ENCODE data around the gene SEL1L. TPM values are rescaled to one million over a fixed set of nuclear protein-coding genes. Genes with fewer than 3 reads are reported as not detected.
"Not testable (repeated sequence)": the region's sequence is repeated elsewhere in the genome, so short reads cannot be mapped to it uniquely, and the experiment has no call there.

SEL1L gene
- total and polyA plus RNA-seq, 2 donors = 17.0 to 22.1 TPM

GRCh38 chr14:81462356-81462755 lies 71.3 kb downstream of the SEL1L start:
- H3K4me1 ChIP-seq (ENCODE audit: control insufficient read depth in 2 of 2, insufficient read depth in 2 of 2, low read length in 2 of 2); DNase-seq (ENCODE audit: low read depth in 6 of 9, low spot score in 9 of 9); H3K9me3 ChIP-seq (ENCODE audit: control insufficient read depth in 2 of 2, insufficient read depth in 1 of 2, low read length in 1 of 2); H3K27ac ChIP-seq (ENCODE audit: low read depth in 1 of 2, low read length in 1 of 2); H3K4me3 ChIP-seq (ENCODE audit: low read length in 2 of 2); H3K36me3 ChIP-seq (ENCODE audit: control insufficient read depth in 2 of 2, insufficient read depth in 2 of 2, low read length in 1 of 2); H3K27me3 ChIP-seq (ENCODE audit: control insufficient read depth in 2 of 2, insufficient read depth in 1 of 2, low read length in 1 of 2): not testable (repeated sequence)
- WGBS = 98% methylated on average over 30 of the region's 30 CpGs

- Histone ChIP-seq H3K9me3 (ENCODE audit: control insufficient read depth in 2 of 2, insufficient read depth in 1 of 2, low read length in 1 of 2) (no peaks in the 10 kb centered on the region), H3K4me3 (ENCODE audit: low read length in 2 of 2) (no peak overlapping the region), H3K27ac (ENCODE audit: low read depth in 1 of 2, low read length in 1 of 2) (no peak overlapping the region), H3K36me3 (ENCODE audit: control insufficient read depth in 2 of 2, insufficient read depth in 2 of 2, low read length in 1 of 2) (no peaks in the 10 kb centered on the region), H3K4me1 (ENCODE audit: control insufficient read depth in 2 of 2, insufficient read depth in 2 of 2, low read length in 2 of 2) (peaks cover 0 to 6% of the 10 kb centered on the region in 2 donors), H3K27me3 (ENCODE audit: control insufficient read depth in 2 of 2, insufficient read depth in 1 of 2, low read length in 1 of 2) (no peaks in the 10 kb centered on the region)
- WGBS = 98% methylated on average over 4 of the region's 4 CpGs
- no peak for DNase-seq (ENCODE audit: low read depth in 6 of 9, low spot score in 9 of 9)
These were observed 73.7 kb downstream of the SEL1L start for GRCh38 chr14:81459912-81460311.

GRCh38 chr14:81458352-81458751 lies 75.3 kb downstream of the SEL1L start:
- Histone ChIP-seq H3K27ac (ENCODE audit: low read depth in 1 of 2, low read length in 1 of 2) (no peak overlapping the region), H3K9me3 (ENCODE audit: control insufficient read depth in 2 of 2, insufficient read depth in 1 of 2, low read length in 1 of 2) (no peaks in the 10 kb centered on the region), H3K27me3 (ENCODE audit: control insufficient read depth in 2 of 2, insufficient read depth in 1 of 2, low read length in 1 of 2) (no peaks in the 10 kb centered on the region), H3K36me3 (ENCODE audit: control insufficient read depth in 2 of 2, insufficient read depth in 2 of 2, low read length in 1 of 2) (no peaks in the 10 kb centered on the region), H3K4me1 (ENCODE audit: control insufficient read depth in 2 of 2, insufficient read depth in 2 of 2, low read length in 2 of 2) (peaks cover 0 to 3% of the 10 kb centered on the region in 2 donors), H3K4me3 (ENCODE audit: low read length in 2 of 2) (no peak overlapping the region)
- WGBS = 98% methylated on average over 8 of the region's 8 CpGs
- DNase-seq (ENCODE audit: low read depth in 6 of 9, low spot score in 9 of 9) = no peak

GRCh38 chr14:81455390-81455789 lies 78.3 kb downstream of the SEL1L start:
- WGBS = 97% methylated on average over 5 of the region's 5 CpGs
- Histone ChIP-seq H3K9me3 (ENCODE audit: control insufficient read depth in 2 of 2, insufficient read depth in 1 of 2, low read length in 1 of 2) (no peaks in the 10 kb centered on the region), H3K4me3 (ENCODE audit: low read length in 2 of 2) (no peak overlapping the region), H3K27ac (ENCODE audit: low read depth in 1 of 2, low read length in 1 of 2) (no peak overlapping the region), H3K4me1 (ENCODE audit: control insufficient read depth in 2 of 2, insufficient read depth in 2 of 2, low read length in 2 of 2) (peaks cover 0 to 3% of the 10 kb centered on the region in 2 donors), H3K27me3 (ENCODE audit: control insufficient read depth in 2 of 2, insufficient read depth in 1 of 2, low read length in 1 of 2) (no peaks in the 10 kb centered on the region), H3K36me3 (ENCODE audit: control insufficient read depth in 2 of 2, insufficient read depth in 2 of 2, low read length in 1 of 2) (no peaks in the 10 kb centered on the region)
- no peak for DNase-seq (ENCODE audit: low read depth in 6 of 9, low spot score in 9 of 9)

GRCh38 chr14:81454572-81455218 lies 79.0 kb downstream of the SEL1L start:
- Histone ChIP-seq H3K27ac (ENCODE audit: low read depth in 1 of 2, low read length in 1 of 2) (no peak overlapping the region), H3K4me3 (ENCODE audit: low read length in 2 of 2) (no peak overlapping the region), H3K9me3 (ENCODE audit: control insufficient read depth in 2 of 2, insufficient read depth in 1 of 2, low read length in 1 of 2) (no peaks in the 10 kb centered on the region), H3K4me1 (ENCODE audit: control insufficient read depth in 2 of 2, insufficient read depth in 2 of 2, low read length in 2 of 2) (peaks cover 0 to 3% of the 10 kb centered on the region in 2 donors), H3K36me3 (ENCODE audit: control insufficient read depth in 2 of 2, insufficient read depth in 2 of 2, low read length in 1 of 2) (no peaks in the 10 kb centered on the region), H3K27me3 (ENCODE audit: control insufficient read depth in 2 of 2, insufficient read depth in 1 of 2, low read length in 1 of 2) (no peaks in the 10 kb centered on the region)
- no peak for DNase-seq (ENCODE audit: low read depth in 6 of 9, low spot score in 9 of 9)
- 85% methylated on average over 5 of the region's 5 CpGs for WGBS

GRCh38 chr14:81453166-81453766 lies 80.4 kb downstream of the SEL1L start:
- 26% methylated on average over 8 of the region's 8 CpGs for WGBS
- H3K36me3 ChIP-seq (ENCODE audit: control insufficient read depth in 2 of 2, insufficient read depth in 2 of 2, low read length in 1 of 2) = no peaks in the 10 kb centered on the region
- H3K4me3 ChIP-seq (ENCODE audit: low read length in 2 of 2) = no peak overlapping the region
- no peaks in the 10 kb centered on the region for H3K9me3 ChIP-seq (ENCODE audit: control insufficient read depth in 2 of 2, insufficient read depth in 1 of 2, low read length in 1 of 2)
- H3K4me1 ChIP-seq (ENCODE audit: control insufficient read depth in 2 of 2, insufficient read depth in 2 of 2, low read length in 2 of 2) = no peaks in the 10 kb centered on the region
- peak in 6 of 9 donors; percentile 19 to 69 (median 47) for DNase-seq (ENCODE audit: low read depth in 6 of 9, low spot score in 9 of 9)
- no peak overlapping the region for H3K27ac ChIP-seq (ENCODE audit: low read depth in 1 of 2, low read length in 1 of 2)
- H3K27me3 ChIP-seq (ENCODE audit: control insufficient read depth in 2 of 2, insufficient read depth in 1 of 2, low read length in 1 of 2) = no peaks in the 10 kb centered on the region

- H3K4me3 ChIP-seq (ENCODE audit: low read length in 2 of 2) = no peak overlapping the region
- H3K27ac ChIP-seq (ENCODE audit: low read depth in 1 of 2, low read length in 1 of 2) = no peak overlapping the region
- H3K4me1 ChIP-seq (ENCODE audit: control insufficient read depth in 2 of 2, insufficient read depth in 2 of 2, low read length in 2 of 2) = no peaks in the 10 kb centered on the region
- DNase-seq (ENCODE audit: low read depth in 6 of 9, low spot score in 9 of 9) = no peak
- H3K27me3 ChIP-seq (ENCODE audit: control insufficient read depth in 2 of 2, insufficient read depth in 1 of 2, low read length in 1 of 2) = no peaks in the 10 kb centered on the region
- 87% methylated on average over 11 of the region's 11 CpGs for WGBS
- H3K9me3 ChIP-seq (ENCODE audit: control insufficient read depth in 2 of 2, insufficient read depth in 1 of 2, low read length in 1 of 2) = no peaks in the 10 kb centered on the region
- no peaks in the 10 kb centered on the region for H3K36me3 ChIP-seq (ENCODE audit: control insufficient read depth in 2 of 2, insufficient read depth in 2 of 2, low read length in 1 of 2)
These were observed 81.1 kb downstream of the SEL1L start for GRCh38 chr14:81452341-81453133.

GRCh38 chr14:81450976-81451375 lies 82.7 kb downstream of the SEL1L start:
- no peaks in the 10 kb centered on the region for H3K9me3 ChIP-seq (ENCODE audit: control insufficient read depth in 2 of 2, insufficient read depth in 1 of 2, low read length in 1 of 2)
- no peaks in the 10 kb centered on the region for H3K36me3 ChIP-seq (ENCODE audit: control insufficient read depth in 2 of 2, insufficient read depth in 2 of 2, low read length in 1 of 2)
- DNase-seq (ENCODE audit: low read depth in 6 of 9, low spot score in 9 of 9) = no peak
- no peaks in the 10 kb centered on the region for H3K4me1 ChIP-seq (ENCODE audit: control insufficient read depth in 2 of 2, insufficient read depth in 2 of 2, low read length in 2 of 2)
- no peak overlapping the region for H3K27ac ChIP-seq (ENCODE audit: low read depth in 1 of 2, low read length in 1 of 2)
- no peak overlapping the region for H3K4me3 ChIP-seq (ENCODE audit: low read length in 2 of 2)
- WGBS = 51% methylated on average over 3 of the region's 3 CpGs
- H3K27me3 ChIP-seq (ENCODE audit: control insufficient read depth in 2 of 2, insufficient read depth in 1 of 2, low read length in 1 of 2) = no peaks in the 10 kb centered on the region

- no peaks in the 10 kb centered on the region for H3K9me3 ChIP-seq (ENCODE audit: control insufficient read depth in 2 of 2, insufficient read depth in 1 of 2, low read length in 1 of 2)
- H3K27me3 ChIP-seq (ENCODE audit: control insufficient read depth in 2 of 2, insufficient read depth in 1 of 2, low read length in 1 of 2) = no peaks in the 10 kb centered on the region
- 92% methylated on average over 10 of the region's 10 CpGs for WGBS
- H3K4me1 ChIP-seq (ENCODE audit: control insufficient read depth in 2 of 2, insufficient read depth in 2 of 2, low read length in 2 of 2) = no peaks in the 10 kb centered on the region
- H3K36me3 ChIP-seq (ENCODE audit: control insufficient read depth in 2 of 2, insufficient read depth in 2 of 2, low read length in 1 of 2) = no peaks in the 10 kb centered on the region
- no peak overlapping the region for H3K27ac ChIP-seq (ENCODE audit: low read depth in 1 of 2, low read length in 1 of 2)
- no peak overlapping the region for H3K4me3 ChIP-seq (ENCODE audit: low read length in 2 of 2)
- DNase-seq (ENCODE audit: low read depth in 6 of 9, low spot score in 9 of 9) = no peak
These were observed 83.5 kb downstream of the SEL1L start for GRCh38 chr14:81450100-81450531.

Measured in thymus (tissue), 11 donors.